Measurements from ENCODE around the gene TPRG1L.
A peak's percentile ranks its signal among the peaks of the same experiment; 100 is the strongest.

DNA sequence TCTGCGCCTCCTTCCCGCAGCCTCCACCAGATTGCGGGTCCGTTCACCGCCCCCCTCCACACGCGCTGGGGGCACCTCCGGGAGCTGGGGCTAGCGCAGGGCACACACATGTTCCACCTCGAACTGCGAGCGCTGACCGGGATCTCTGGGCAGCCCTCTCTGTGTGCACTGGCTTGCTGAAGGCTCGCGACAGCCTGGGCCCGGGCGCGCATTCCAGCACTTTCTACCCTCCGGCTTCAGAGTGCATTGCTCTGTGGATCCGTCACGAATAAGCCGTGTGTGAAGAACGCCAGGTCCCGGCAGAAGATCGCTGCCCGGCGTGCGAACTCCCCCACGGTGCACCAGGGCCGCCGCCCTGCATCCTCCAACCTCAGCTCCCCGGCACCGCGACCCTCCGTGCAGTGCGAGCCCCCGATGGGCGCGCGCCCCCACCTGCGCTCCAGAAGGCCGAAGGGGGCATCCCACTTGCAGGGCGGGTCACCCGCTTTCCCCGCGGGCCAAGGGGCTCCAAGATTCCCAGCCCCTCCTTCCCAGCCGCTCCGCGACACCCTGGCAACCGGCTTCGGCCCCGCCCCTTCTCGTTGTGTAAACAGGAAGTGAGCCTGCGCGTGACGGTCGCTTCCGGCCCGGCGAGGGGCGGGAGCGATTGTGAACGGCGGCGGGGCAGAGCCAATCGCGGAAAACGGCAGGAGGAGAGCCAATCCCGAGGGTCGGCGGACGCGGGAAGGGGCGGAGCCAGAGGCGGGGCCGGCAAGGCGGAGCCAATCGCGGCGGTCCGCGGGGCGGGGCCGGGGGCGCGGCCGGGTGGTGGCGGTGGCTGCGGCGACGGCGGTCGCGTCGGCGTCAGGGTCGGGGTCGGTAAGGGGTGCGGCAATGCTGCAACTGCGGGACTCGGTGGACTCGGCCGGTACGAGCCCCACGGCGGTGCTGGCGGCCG is at the start of gene TPRG1L:
- TF ChIP-seq CTCF (conservative IDR thresholded peaks at IDR 0.05; ENCODE audit: low read depth, low read length), result no peak
- TF ChIP-seq MXI1 (IDR thresholded peaks at IDR 0.05; ENCODE audit: borderline replicate concordance, low read depth, low read length), result peak; percentile 36
- peak; percentile 91; the same call in 1 of the 2 replicates for TF ChIP-seq MAZ (IDR thresholded peaks at IDR 0.05; ENCODE audit: borderline replicate concordance, low read depth, low read length)
- no peak for TF ChIP-seq RFX5 (IDR thresholded peaks at IDR 0.05; ENCODE audit: low read depth, low read length)
- TF ChIP-seq POLR2A (IDR thresholded peaks at IDR 0.05; ENCODE audit: low read depth, low read length), result no peak
- TF ChIP-seq, protein P1, sequence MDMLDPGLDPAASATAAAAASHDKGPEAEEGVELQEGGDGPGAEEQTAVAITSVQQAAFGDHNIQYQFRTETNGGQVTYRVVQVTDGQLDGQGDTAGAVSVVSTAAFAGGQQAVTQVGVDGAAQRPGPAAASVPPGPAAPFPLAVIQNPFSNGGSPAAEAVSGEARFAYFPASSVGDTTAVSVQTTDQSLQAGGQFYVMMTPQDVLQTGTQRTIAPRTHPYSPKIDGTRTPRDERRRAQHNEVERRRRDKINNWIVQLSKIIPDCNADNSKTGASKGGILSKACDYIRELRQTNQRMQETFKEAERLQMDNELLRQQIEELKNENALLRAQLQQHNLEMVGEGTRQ (IDR thresholded peaks at IDR 0.05; ENCODE audit: low read depth, low read length), result peak; percentile 91
- no peak for TF ChIP-seq SMC3 (IDR thresholded peaks at IDR 0.05; ENCODE audit: low read depth, low read length)
- no peak for TF ChIP-seq RCOR1 (IDR thresholded peaks at IDR 0.05; ENCODE audit: insufficient replicate concordance, low read length)
- TF ChIP-seq ELK1 (IDR thresholded peaks at IDR 0.05; ENCODE audit: borderline replicate concordance, low read depth, low read length), result no peak
- no peak for TF ChIP-seq RAD21 (IDR thresholded peaks at IDR 0.05; ENCODE audit: low read length)
- TF ChIP-seq MAFK (IDR thresholded peaks at IDR 0.05; ENCODE audit: low read depth, low read length), result no peak

All from IMR-90 (cell line).